ENCODE results near the gene ANKRD34A.

ANKRD34A gene

GRCh38 chr1:145927063-145927886 lies 37.1 kb downstream of the ANKRD34A start, which contains the start of gene RBM8A (continued):
- TF ChIP-seq CTCF (tag by site-specific recombination; IDR thresholded peaks at IDR 0.05) (peak; percentile 98), ZNF626 (tag by site-specific recombination; IDR thresholded peaks at IDR 0.05) (no peak), ZNF580 (tag by site-specific recombination; IDR thresholded peaks at IDR 0.05) (peak; percentile 86)

GRCh38 chr1:145926686-145927062 lies 37.7 kb downstream of the ANKRD34A start:
- CTCF ChIA-PET, result interaction anchor here (0.5 to 3.0 kb wide), 10 partner anchors 10 to 120 kb away, joined by 3 to 18 read pairs (median 4); partner anchors contain the start of genes ANKRD34A, ITGA10, LIX1L and NUDT17
- POLR2A ChIA-PET, result interaction anchor here (1.0 to 2.2 kb wide), 10 partner anchors 10 to 109 kb away, joined by 4 to 51 read pairs (median 9); partner anchors contain the start of genes ANKRD34A, LIX1L, NUDT17 and PIAS3
- TF ChIP-seq ZNF16 (tag by site-specific recombination; IDR thresholded peaks at IDR 0.05; ENCODE audit: low read depth) (no peak), ZNF10 (tag by site-specific recombination; IDR thresholded peaks at IDR 0.05) (no peak), ZNF146 (tag by site-specific recombination; IDR thresholded peaks at IDR 0.05) (no peak), ZNF600 (tag by site-specific recombination; IDR thresholded peaks at IDR 0.05) (no peak), TSHZ1 (tag by site-specific recombination; IDR thresholded peaks at IDR 0.05; ENCODE audit: borderline replicate concordance) (no peak), ZNF335 (tag by site-specific recombination; conservative IDR thresholded peaks at IDR 0.05) (no peak)
- Histone ChIP-seq H3K36me3 (ENCODE audit: control insufficient read depth in 2 of 2, insufficient read depth in 1 of 2, low read length in 2 of 2) (peaks cover 0 to 35% of the 10 kb centered on the region in 2 experiments; a peak in 2 of 3 replicates), H3K4me3 (ENCODE audit: low read depth, low read length) (peak overlapping the region; percentile 83), H3K4me1 (ENCODE audit: control insufficient read depth, insufficient read depth, low read length) (no peaks in the 10 kb centered on the region), H3K9me3 (ENCODE audit: control insufficient read depth, insufficient read depth, low read depth, low read length) (no peaks in the 10 kb centered on the region), H3K27ac (ENCODE audit: extremely low read depth, low read depth, low read length) (peak overlapping the region; percentile 59; the same call in 1 of the 2 replicates)

GRCh38 chr1:145922266-145922665 lies 42.1 kb downstream of the ANKRD34A start:
- POLR2A ChIA-PET, result interaction anchor here (1.1 kb wide), 1 partner anchor 42 kb away, joined by 3 read pairs; the partner anchor contains the start of genes ANKRD34A and POLR3GL
- no peaks in the 10 kb centered on the region for H3K9me3 ChIP-seq (ENCODE audit: control insufficient read depth, insufficient read depth, low read depth, low read length)
- CTCF ChIA-PET, result interaction anchor here (0.8 to 1.8 kb wide), 2 partner anchors 30 to 223 kb away, joined by 3 to 9 read pairs; no protein-coding TSS in a partner anchor
- peaks cover 0 to 44% of the 10 kb centered on the region in 2 experiments; a peak in 2 of 3 replicates for H3K36me3 ChIP-seq (ENCODE audit: control insufficient read depth in 2 of 2, insufficient read depth in 1 of 2, low read length in 2 of 2)
- no peak overlapping the region for H3K27ac ChIP-seq (ENCODE audit: extremely low read depth, low read depth, low read length)
- TF ChIP-seq ZNF692 (tag by site-specific recombination; IDR thresholded peaks at IDR 0.05), result peak; percentile 20; the same call in 1 of the 2 replicates
- no peak for TF ChIP-seq ZNF394 (tag by site-specific recombination; IDR thresholded peaks at IDR 0.05; ENCODE audit: borderline replicate concordance)
- TF ChIP-seq ZBTB17 (tag by site-specific recombination; IDR thresholded peaks at IDR 0.05), result peak; percentile 34; the same call in 1 of the 2 replicates
- no peak for TF ChIP-seq IKZF3 (tag by site-specific recombination; IDR thresholded peaks at IDR 0.05)
- H3K4me1 ChIP-seq (ENCODE audit: control insufficient read depth, insufficient read depth, low read length), result peaks cover 3% of the 10 kb centered on the region; the same call in 1 of the 2 replicates
- no peak overlapping the region for H3K4me3 ChIP-seq (ENCODE audit: low read depth, low read length)
